GM15510 (cell line): Measurements from ENCODE around the gene UBD.

Experiments
- POLR2A ChIP-seq: IDR thresholded peaks from 3 replicates; pipeline ENCODE4 v1.6.1; 2011; ENCODE audit warnings: borderline replicate concordance; ENCODE audit not compliant: insufficient read length; ENCODE audit errors: extremely low read depth

UBD gene

GRCh38 chr6:29559524-29560287 lies at the start of gene UBD:
TSS of gene UBD (minus strand) at chr6:29559732. CDS start at chr6:29559701, 31 bp downstream.
- no peak for TF ChIP-seq POLR2A

DNA sequence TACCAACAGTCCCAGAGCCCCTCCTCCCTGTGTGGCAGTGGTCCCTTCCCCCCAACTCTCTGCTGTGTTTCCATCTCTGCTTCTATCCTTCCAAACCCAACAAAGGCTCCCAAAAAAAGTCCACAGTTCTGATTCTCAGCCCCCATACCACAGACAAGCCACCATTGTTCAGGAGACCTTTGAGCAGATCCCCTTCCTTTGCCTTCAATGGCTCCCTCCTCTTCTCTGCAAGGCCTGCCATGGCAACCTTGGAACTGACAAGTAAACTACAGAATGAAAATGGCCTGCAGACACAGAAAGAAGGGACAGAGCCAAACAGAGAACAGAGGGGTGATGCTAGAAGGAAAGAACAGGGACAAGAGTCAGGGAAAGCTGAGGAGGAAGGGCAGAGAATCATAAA lies 48.6 kb upstream of the UBD start:
- TF ChIP-seq POLR2A, result no peak

- TF ChIP-seq POLR2A, result no peak
Measured at GRCh38 chr6:29603930-29604329, 44.4 kb upstream of the UBD start.

GRCh38 chr6:29603456-29603855 lies 43.9 kb upstream of the UBD start:
- no peak for TF ChIP-seq POLR2A

- no peak for TF ChIP-seq POLR2A
Measured at GRCh38 chr6:29602564-29603361, 43.2 kb upstream of the UBD start.

- TF ChIP-seq POLR2A, result no peak
Measured at GRCh38 chr6:29598172-29598747, 38.7 kb upstream of the UBD start.

GRCh38 chr6:29597184-29597583 lies 37.7 kb upstream of the UBD start:
- no peak for TF ChIP-seq POLR2A

GRCh38 chr6:29596381-29596900 lies 36.9 kb upstream of the UBD start:
- no peak for TF ChIP-seq POLR2A

- no peak for TF ChIP-seq POLR2A
Measured at GRCh38 chr6:29593199-29593855, 33.8 kb upstream of the UBD start.

DNA sequence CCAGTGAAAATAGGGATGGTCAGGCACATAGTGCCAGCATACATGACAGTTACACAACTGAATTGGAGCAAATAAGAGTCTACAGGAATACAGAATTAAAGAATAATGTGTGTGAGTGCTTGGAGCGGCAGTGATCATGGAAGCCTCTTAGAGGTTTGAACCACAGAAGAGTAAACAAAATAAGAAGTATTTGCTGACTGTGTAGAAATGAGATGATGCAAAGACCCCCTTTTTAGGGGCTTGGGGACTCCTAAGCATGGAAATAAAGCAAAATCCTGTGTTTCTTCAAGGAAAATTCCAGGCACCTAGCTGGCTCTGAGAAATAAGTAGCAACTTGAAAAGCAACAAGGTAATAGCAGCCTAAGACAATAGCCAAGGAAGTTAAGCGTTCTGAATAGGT lies 32.1 kb upstream of the UBD start:
- no peak for TF ChIP-seq POLR2A

- TF ChIP-seq POLR2A, result no peak
Measured at GRCh38 chr6:29590218-29590808, 30.8 kb upstream of the UBD start.

- no peak for TF ChIP-seq POLR2A
Measured at GRCh38 chr6:29589423-29590048, 30.0 kb upstream of the UBD start.

DNA sequence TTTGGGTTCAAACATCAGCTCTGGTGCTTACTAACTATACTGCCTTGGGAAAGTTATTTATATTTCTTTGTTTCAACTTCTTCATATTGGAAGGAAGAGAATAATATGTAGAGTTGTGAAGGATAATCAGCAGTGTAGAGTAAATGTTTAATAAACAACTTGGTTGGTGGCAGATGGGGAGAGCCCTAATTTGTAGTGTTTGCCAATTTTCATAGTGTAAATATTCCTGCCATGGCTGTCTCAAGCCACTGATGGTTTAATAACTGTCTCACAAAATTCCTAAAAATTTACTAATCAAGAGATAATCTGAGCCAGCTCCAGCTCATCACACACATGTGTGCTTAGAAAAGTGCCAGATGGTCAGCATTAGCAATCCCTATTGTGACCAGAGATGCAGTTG lies 25.3 kb upstream of the UBD start, which contains the start of gene OR2H2:
Gene OR2H2, plus strand, starts transcription at position 301 of the 400 bp plus-strand sequence. CDS start 2,824 bp downstream, outside the sequence.
- TF ChIP-seq POLR2A, result no peak

- TF ChIP-seq POLR2A, result no peak
Measured at GRCh38 chr6:29577544-29577943, 18.0 kb upstream of the UBD start.

- no peak for TF ChIP-seq POLR2A
Measured at GRCh38 chr6:29576056-29576455, 16.5 kb upstream of the UBD start.

GRCh38 chr6:29567991-29568390 lies 8.5 kb upstream of the UBD start:
- no peak for TF ChIP-seq POLR2A
